ENCODE results near the gene OPTC.
"Not testable (repeated sequence)": the region's sequence is repeated elsewhere in the genome, so short reads cannot be mapped to it uniquely, and the experiment has no call there.

The OPTC gene

GRCh38 chr1:203465146-203465798, 28.7 kb upstream of the OPTC start:
- no peaks in the 10 kb centered on the region for H3K36me3 ChIP-seq
- no peak overlapping the region for H3K4me3 ChIP-seq
- TF ChIP-seq CTCF (IDR thresholded peaks at IDR 0.05), result no peak
- peak overlapping the region; percentile 93 to 95 for H3K27ac ChIP-seq
- no peaks in the 10 kb centered on the region for H3K9me3 ChIP-seq
- DNase-seq, result peak; percentile 80 to 86
- H3K4me1 ChIP-seq, result peaks cover 3 to 86% (median 64%) of the 10 kb centered on the region in 4 donors
- intact Hi-C loops (cut with DNase I; ENCODE audit: low total_unique reads), result no loop called here
- no peaks in the 10 kb centered on the region for H3K27me3 ChIP-seq

GRCh38 chr1:203465948-203466347, 28.0 kb upstream of the OPTC start:
- Histone ChIP-seq H3K9me3 (no peaks in the 10 kb centered on the region), H3K27me3 (no peaks in the 10 kb centered on the region), H3K4me1 (peaks cover 3 to 90% (median 64%) of the 10 kb centered on the region in 4 donors), H3K27ac (peak overlapping the region; percentile 93 to 95), H3K4me3 (no peak overlapping the region), H3K36me3 (no peaks in the 10 kb centered on the region)
- DNase-seq, result peak; percentile 94 to 97
- peak in 1 of 2 experiments; percentile 18 for TF ChIP-seq CTCF (IDR thresholded peaks at IDR 0.05)
- intact Hi-C loops (cut with DNase I; ENCODE audit: low total_unique reads), result no loop called here

GRCh38 chr1:203466906-203467549, 26.9 kb upstream of the OPTC start:
- H3K9me3 ChIP-seq; H3K36me3 ChIP-seq; H3K27me3 ChIP-seq; H3K4me3 ChIP-seq; intact Hi-C loops (cut with DNase I; ENCODE audit: low total_unique reads): not testable (repeated sequence)
- peaks cover 3 to 87% (median 64%) of the 10 kb centered on the region in 4 donors for H3K4me1 ChIP-seq
- DNase-seq, result peak; percentile 65 to 87
- peak overlapping the region; percentile 93 to 95 for H3K27ac ChIP-seq

- Histone ChIP-seq H3K36me3 (no peaks in the 10 kb centered on the region), H3K9me3 (no peaks in the 10 kb centered on the region), H3K4me3 (no peak overlapping the region), H3K27ac (peak overlapping the region; percentile 93 to 95), H3K27me3 (no peaks in the 10 kb centered on the region), H3K4me1 (peaks cover 3 to 82% (median 59%) of the 10 kb centered on the region in 4 donors)
- intact Hi-C loops (cut with DNase I; ENCODE audit: low total_unique reads), result no loop called here
- DNase-seq, result peak; percentile 97
- no peak for TF ChIP-seq CTCF (IDR thresholded peaks at IDR 0.05)
Measured at GRCh38 chr1:203467550-203467921, 26.4 kb upstream of the OPTC start.

GRCh38 chr1:203468326-203468725, 25.6 kb upstream of the OPTC start:
- Histone ChIP-seq H3K4me1 (peaks cover 3 to 74% (median 53%) of the 10 kb centered on the region in 4 donors), H3K27ac (peak overlapping the region; percentile 93 to 95), H3K27me3 (no peaks in the 10 kb centered on the region), H3K9me3 (no peaks in the 10 kb centered on the region), H3K36me3 (no peaks in the 10 kb centered on the region), H3K4me3 (no peak overlapping the region)
- DNase-seq, result no peak
- intact Hi-C loops (cut with DNase I; ENCODE audit: low total_unique reads), result no loop called here
- TF ChIP-seq CTCF (IDR thresholded peaks at IDR 0.05), result no peak

- Histone ChIP-seq H3K36me3 (no peaks in the 10 kb centered on the region), H3K4me1 (peaks cover 3 to 71% (median 42%) of the 10 kb centered on the region in 4 donors), H3K27me3 (no peaks in the 10 kb centered on the region), H3K9me3 (no peaks in the 10 kb centered on the region), H3K27ac (peak overlapping the region; percentile 93 to 95), H3K4me3 (no peak overlapping the region)
- intact Hi-C loops (cut with DNase I; ENCODE audit: low total_unique reads), result no loop called here
- TF ChIP-seq CTCF (IDR thresholded peaks at IDR 0.05), result no peak
- DNase-seq, result peak in 1 of 2 donors; percentile 66
Measured at GRCh38 chr1:203470240-203470639, 23.7 kb upstream of the OPTC start.

All from tibial artery (tissue), 4 donors.